OCI-LY1 (cell line): Measurements from ENCODE around the gene METTL25.

ENCODE experiments used
- H2AFZ ChIP-seq: fragments of 200-600 bp; sonication (generic), shearing (Covaris generic); 2 replicates; pipeline ENCODE4 v1.6.0; 2014; ENCODE audit warnings: antibody characterized with exemption, mild to moderate bottlenecking, low read length
- H3F3A ChIP-seq: fragments of 200-600 bp; sonication (generic), shearing (Covaris generic); 2 replicates; pipeline ENCODE4 v1.6.0; 2014; ENCODE audit warnings: mild to moderate bottlenecking, antibody characterized with exemption, low read length, moderate library complexity; ENCODE audit not compliant: insufficient read depth
- H3K27ac ChIP-seq: fragments of 200-600 bp; sonication (generic); 2 replicates; pipeline ENCODE4 v1.5.1; 2014; ENCODE audit warnings: low read length, mixed run types, mild to moderate bottlenecking, low read depth; ENCODE audit not compliant: poor library complexity, severe bottlenecking
- H3K27me3 ChIP-seq: fragments of 200-600 bp; sonication (generic); 2 replicates; pipeline ENCODE4 v1.6.0; 2014; ENCODE audit warnings: antibody characterized with exemption, mild to moderate bottlenecking, low read length, moderate library complexity; ENCODE audit not compliant: insufficient read depth
- H3K36me3 ChIP-seq: fragments of 200-600 bp; sonication (generic); 2 replicates; pipeline ENCODE4 v1.6.1; 2014; ENCODE audit warnings: mild to moderate bottlenecking, antibody characterized with exemption, low read length, moderate library complexity, mixed read lengths; ENCODE audit not compliant: insufficient read depth
- H3K4me1 ChIP-seq: fragments of 200-600 bp; sonication (generic); 2 replicates; pipeline ENCODE4 v1.5.1; 2014; ENCODE audit warnings: mild to moderate bottlenecking, low read length, moderate library complexity; ENCODE audit not compliant: insufficient read depth, severe bottlenecking
- H3K4me2 ChIP-seq: fragments of 200-600 bp; sonication (generic), shearing (Covaris generic); 2 replicates; pipeline ENCODE4 v1.6.1; 2014; ENCODE audit warnings: low read length
- H3K4me3 ChIP-seq: fragments of 200-600 bp; sonication (generic); 2 replicates; pipeline ENCODE4 v1.5.1; 2014; ENCODE audit warnings: low read length, low read depth, mild to moderate bottlenecking, mixed read lengths; ENCODE audit not compliant: poor library complexity, severe bottlenecking
- H3K79me2 ChIP-seq: fragments of 200-600 bp; shearing (Covaris generic); 2 replicates; pipeline ENCODE4 v1.6.1; 2016; ENCODE audit warnings: mixed run types, low read length, mixed read lengths; ENCODE audit not compliant: insufficient read depth
- H3K9ac ChIP-seq: fragments of 200-600 bp; sonication (generic), shearing (Covaris generic); 2 replicates; pipeline ENCODE4 v1.6.1; 2014; ENCODE audit warnings: mild to moderate bottlenecking, low read length, mixed read lengths
- H3K9me2 ChIP-seq: fragments of 200-600 bp; sonication (generic), shearing (Covaris generic); 2 replicates; pipeline ENCODE4 v1.6.1; 2014; ENCODE audit warnings: low read depth, mild to moderate bottlenecking, low read length, mixed read lengths
- H3K9me3 ChIP-seq: fragments of 200-600 bp; shearing (Covaris generic); 2 replicates; pipeline ENCODE4 v1.6.1; 2014; ENCODE audit warnings: low read length, mixed read lengths
- H4K20me1 ChIP-seq: fragments of 200-600 bp; sonication (generic), shearing (Covaris generic); 2 replicates; pipeline ENCODE4 v1.6.0; 2016; ENCODE audit warnings: mild to moderate bottlenecking, low read length; ENCODE audit not compliant: insufficient read depth
- EZH2 ChIP-seq: fragments of 200-600 bp; sonication (generic), shearing (Covaris generic); IDR thresholded peaks from 2 replicates; pipeline ENCODE4 v1.8.0; 2017; ENCODE audit warnings: borderline replicate concordance, mixed run types, mild to moderate bottlenecking, antibody characterized with exemption, low read length, moderate library complexity, mixed read lengths
- TF ChIP-seq, protein P1 (sequence below): fragments of 200-600 bp; sonication (generic), shearing (Covaris generic); IDR thresholded peaks from 2 replicates; pipeline ENCODE4 v1.5.1; 2017; ENCODE audit warnings: mild to moderate bottlenecking, antibody characterized with exemption, low read length, moderate library complexity, mixed read lengths

The METTL25 gene

GRCh38 chr12:82525616-82526015 lies 167.3 kb downstream of the METTL25 start:
- H3K79me2 ChIP-seq = no peaks in the 10 kb centered on the region
- no peak overlapping the region for H3K27ac ChIP-seq
- no peaks in the 10 kb centered on the region for H4K20me1 ChIP-seq
- H3K4me1 ChIP-seq = no peaks in the 10 kb centered on the region
- H3F3A ChIP-seq = no peaks in the 10 kb centered on the region
- TF ChIP-seq, protein P1, sequence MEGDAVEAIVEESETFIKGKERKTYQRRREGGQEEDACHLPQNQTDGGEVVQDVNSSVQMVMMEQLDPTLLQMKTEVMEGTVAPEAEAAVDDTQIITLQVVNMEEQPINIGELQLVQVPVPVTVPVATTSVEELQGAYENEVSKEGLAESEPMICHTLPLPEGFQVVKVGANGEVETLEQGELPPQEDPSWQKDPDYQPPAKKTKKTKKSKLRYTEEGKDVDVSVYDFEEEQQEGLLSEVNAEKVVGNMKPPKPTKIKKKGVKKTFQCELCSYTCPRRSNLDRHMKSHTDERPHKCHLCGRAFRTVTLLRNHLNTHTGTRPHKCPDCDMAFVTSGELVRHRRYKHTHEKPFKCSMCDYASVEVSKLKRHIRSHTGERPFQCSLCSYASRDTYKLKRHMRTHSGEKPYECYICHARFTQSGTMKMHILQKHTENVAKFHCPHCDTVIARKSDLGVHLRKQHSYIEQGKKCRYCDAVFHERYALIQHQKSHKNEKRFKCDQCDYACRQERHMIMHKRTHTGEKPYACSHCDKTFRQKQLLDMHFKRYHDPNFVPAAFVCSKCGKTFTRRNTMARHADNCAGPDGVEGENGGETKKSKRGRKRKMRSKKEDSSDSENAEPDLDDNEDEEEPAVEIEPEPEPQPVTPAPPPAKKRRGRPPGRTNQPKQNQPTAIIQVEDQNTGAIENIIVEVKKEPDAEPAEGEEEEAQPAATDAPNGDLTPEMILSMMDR = no peak
- TF ChIP-seq EZH2 = no peak
- H3K9me2 ChIP-seq = no peaks in the 10 kb centered on the region
- H3K9me3 ChIP-seq = no peaks in the 10 kb centered on the region
- H3K27me3 ChIP-seq = no peaks in the 10 kb centered on the region
- H3K4me3 ChIP-seq = no peak overlapping the region
- H3K36me3 ChIP-seq = no peaks in the 10 kb centered on the region
- no peak overlapping the region for H3K9ac ChIP-seq
- H3K4me2 ChIP-seq = no peak overlapping the region
- no peak overlapping the region for H2AFZ ChIP-seq

DNA sequence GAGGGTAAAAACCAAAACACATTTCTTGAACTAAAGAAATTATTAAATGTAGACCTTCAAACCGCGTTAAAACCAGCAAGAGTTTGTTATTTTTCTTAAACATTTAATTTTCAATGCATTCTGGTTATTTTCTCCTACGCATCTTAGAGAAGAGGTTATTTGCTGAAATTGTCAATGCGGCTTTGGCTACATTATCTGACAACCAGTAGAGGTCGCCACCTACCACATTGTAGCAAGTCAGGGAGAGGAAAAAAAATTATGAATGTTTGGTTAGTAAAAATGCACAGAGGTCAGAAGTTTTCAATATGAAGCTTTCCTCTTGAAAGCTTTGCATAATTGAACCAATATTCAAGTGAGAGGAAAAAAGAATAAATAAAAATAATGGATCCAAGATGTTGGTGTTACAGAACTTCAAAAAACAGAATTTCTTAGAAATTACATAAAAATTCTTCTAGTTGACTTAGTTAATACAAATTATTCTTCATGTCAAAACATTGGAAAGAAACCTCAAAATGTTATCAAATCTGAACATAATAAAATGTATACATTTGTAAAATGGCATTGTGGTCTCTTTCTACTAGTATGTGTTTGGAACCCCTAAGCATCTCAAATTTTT lies 168.9 kb downstream of the METTL25 start:
- H4K20me1 ChIP-seq = no peaks in the 10 kb centered on the region
- H3K27ac ChIP-seq = no peak overlapping the region
- no peaks in the 10 kb centered on the region for H3K27me3 ChIP-seq
- H3K9ac ChIP-seq = no peak overlapping the region
- H3K4me1 ChIP-seq = no peaks in the 10 kb centered on the region
- H3K4me2 ChIP-seq = no peak overlapping the region
- H2AFZ ChIP-seq = no peak overlapping the region
- no peaks in the 10 kb centered on the region for H3K9me3 ChIP-seq
- H3K9me2 ChIP-seq = no peaks in the 10 kb centered on the region
- no peaks in the 10 kb centered on the region for H3K79me2 ChIP-seq
- TF ChIP-seq, protein P1 = peak; percentile 86
- no peak for TF ChIP-seq EZH2
- no peaks in the 10 kb centered on the region for H3K36me3 ChIP-seq
- no peak overlapping the region for H3K4me3 ChIP-seq
- no peaks in the 10 kb centered on the region for H3F3A ChIP-seq
